Amniotic epithelial cell (primary cell): Measurements from ENCODE around the gene CIB2.
A peak's percentile ranks its signal among the peaks of the same experiment; 100 is the strongest.
"Not testable (repeated sequence)": the region's sequence is repeated elsewhere in the genome, so short reads cannot be mapped to it uniquely, and the experiment has no call there.

ENCODE experiments used
- DNase-seq: peaks from one replicate; pipeline ENCODE4 v3.0.0-alpha.2; 2010; ENCODE audit warnings: low read depth

CIB2 gene

DNA sequence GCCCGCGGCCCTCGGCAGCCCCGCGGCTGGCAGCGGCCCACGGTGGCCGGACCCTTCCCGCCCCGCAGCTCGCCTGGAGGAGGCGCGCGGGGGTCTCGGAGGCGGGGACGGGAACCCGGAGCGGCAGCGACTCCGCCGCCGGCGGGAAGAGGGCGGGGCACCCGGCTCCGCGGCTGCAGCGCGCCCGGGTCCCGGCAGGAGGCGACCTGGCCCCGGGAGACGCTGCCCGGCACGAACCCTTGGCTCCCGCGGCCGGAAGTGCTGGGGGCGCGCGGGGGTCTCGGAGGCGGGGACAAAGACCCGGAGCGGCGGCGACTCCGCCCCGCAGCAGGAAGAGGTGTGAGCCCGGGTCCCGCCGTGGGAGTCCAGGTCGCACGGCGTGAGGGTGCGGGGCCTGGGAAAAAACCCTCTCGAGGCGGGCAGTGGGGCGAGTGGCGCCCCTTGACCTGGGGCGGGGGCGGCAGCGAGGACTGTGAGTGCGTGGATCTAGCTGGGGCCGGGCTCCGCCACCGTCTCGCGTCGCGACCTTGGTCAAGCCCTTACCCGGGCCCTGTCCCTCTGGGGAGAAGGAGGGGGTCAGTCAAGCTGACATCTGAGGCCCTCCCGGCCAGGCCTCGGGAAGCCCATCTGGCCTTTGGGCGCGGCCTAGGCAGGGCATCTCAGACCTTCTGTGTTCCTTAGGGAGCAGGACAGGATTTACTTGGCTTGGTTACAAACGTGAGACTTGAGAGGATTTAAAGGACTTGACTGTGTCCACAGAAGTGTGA is at the start of gene CIB2:
Gene CIB2, minus strand, starts transcription at position 151 of the 767 bp plus-strand sequence. CDS start 230 bp downstream, outside the sequence.
- DNase-seq = peak; percentile 23

DNA sequence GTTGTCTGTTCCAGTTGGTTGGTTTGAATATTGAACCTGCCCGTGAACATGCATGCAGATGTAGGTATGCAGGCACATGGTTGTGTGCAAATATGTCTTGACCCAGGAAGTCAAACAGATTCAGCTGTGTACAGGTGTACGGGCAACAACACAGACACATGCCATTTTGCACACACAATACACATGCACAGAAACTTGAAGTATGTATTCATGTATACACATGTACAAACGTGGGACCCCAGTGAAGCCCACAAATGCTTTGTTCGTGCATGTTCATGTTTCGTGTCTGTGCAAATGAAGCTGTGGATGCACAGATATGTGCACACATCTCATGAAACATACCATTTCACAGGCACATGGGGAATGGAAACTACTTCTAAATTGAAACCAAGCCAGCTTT is 48.7 kb upstream of the CIB2 start:
- DNase-seq = no peak

DNA sequence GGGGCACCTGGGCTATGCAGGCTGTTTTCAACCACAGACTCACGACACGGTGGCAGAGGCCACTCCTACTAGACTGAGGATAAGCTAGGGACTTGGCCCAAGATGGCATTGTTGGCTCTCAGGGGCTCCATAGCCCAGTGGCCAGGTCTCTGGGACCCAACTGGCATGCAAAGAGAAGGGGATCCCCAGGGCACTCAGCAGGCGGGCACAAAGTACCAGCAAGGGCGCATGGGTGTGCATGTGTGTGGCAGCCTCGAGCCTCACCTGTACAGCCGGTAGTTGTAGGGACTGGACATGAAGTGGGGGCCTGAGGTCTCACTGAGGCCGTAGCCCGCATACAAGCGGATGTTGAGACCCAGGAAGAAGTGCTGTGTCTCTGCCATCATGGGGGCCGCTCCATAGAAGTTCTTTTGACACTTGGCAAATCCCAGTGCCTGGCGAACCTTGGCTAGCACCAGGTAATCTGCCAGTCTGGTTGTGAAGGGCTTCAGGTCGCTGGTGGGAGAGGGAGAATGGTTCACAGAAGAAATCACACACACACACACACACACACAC is 48.1 kb upstream of the CIB2 start:
- DNase-seq = no peak

DNA sequence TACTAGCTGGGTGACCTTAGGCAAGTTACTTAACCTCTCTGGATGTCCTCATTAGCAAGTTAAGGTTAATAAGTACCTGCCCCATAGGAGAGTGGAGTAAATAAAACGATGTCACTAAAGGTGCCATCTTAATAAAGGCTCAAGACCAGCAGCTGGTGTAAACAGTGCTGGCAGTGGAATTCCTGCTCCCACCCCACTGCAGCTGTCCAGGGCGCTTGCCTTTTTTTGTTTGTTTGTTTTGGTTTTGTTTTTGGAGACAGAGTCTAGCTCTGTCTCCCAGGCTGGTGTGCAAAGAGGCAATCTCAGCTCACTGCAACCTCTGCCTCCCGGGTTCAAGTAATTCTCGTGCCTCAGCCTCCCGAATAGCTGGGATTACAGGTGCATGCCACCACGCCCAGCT is 46.8 kb upstream of the CIB2 start:
- DNase-seq = no peak

DNA sequence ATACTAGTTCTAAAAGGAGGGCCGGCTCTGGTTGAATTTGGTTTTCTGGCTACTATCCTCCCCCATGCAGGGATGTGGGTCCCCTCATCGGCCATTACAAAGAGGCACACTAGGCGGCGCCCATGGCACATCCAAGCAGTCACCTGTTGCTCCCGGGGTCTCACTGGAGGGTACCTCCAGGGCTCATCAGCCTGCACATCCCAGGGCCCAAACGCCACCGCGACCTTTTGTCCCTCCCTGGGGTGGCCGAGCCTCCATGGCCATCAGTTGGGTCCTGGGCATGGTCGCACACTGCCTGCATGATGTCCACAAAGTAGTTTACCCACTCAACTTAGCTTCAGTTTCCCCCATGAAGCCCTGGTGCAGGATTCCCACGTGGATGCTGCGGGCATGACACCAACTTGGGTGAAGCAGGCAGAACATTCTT is 46.2 kb upstream of the CIB2 start:
- DNase-seq = no peak

DNA sequence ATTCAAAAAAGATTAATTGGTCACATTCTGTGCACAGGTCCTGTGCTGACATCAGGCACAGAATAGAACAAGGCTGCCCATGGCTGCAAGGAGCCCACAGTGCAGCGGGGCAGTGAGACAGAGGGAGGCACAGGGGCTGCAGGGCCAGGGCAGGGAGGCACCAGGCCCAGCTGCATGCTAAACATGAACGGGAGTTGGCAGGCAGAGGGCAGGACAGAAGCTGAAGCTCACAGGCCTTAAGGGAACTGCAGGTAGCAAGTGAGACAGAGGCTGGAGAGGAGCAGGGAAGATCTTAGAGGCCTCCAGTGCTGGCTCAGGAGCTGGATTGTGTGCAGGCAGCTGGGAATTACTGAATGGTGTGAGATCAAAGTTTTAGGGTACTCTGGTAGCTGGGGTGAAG is 44.1 kb upstream of the CIB2 start:
- DNase-seq = no peak

DNA sequence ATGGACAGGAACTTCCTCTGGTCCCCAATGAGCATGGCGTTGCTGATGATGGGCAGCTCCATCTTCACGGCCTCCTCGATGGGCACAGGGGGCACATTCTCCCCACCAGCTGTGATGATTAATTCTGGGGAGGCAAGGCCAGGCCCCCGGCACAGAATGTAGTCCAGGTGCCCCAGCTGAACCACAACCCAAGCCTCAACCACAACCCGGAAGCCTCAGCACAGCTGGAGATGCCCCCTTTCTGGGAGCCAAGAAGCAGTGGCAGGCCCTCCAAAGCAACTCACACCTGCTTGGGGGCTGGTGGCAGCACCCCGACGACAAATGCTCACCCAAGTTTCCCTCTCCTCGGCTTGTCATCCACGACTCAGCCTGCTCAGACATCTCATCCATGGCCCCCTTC is 43.2 kb upstream of the CIB2 start:
- no peak for DNase-seq

DNA sequence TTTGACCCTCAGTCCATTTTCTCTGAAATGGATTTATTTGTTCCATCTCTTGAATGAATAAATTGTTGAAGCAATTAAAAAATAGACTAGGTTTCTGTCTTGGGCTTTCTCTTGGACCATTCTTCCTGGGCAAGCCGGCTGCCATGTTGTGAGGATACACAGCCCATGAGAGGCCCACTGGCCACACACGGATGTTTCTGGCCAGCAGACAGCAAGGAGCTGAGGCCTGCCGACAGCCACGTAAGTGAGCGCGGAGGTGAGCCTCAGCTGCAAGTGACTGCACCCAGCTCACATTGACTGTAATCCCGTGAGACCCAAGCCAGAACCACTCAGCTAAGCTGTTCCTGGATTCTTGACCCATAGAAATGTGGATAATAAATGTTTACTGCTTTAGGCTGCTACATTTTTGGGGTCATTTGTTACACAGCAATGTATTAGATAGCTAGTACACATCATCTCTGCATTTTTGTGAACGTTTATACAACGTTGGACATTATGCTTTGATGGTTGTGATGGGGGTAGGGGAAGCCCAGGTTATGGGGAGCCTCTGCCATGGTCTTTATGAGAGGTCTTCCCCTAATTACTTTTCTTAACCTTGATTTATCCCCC is 40.7 kb upstream of the CIB2 start:
- DNase-seq = no peak

DNA sequence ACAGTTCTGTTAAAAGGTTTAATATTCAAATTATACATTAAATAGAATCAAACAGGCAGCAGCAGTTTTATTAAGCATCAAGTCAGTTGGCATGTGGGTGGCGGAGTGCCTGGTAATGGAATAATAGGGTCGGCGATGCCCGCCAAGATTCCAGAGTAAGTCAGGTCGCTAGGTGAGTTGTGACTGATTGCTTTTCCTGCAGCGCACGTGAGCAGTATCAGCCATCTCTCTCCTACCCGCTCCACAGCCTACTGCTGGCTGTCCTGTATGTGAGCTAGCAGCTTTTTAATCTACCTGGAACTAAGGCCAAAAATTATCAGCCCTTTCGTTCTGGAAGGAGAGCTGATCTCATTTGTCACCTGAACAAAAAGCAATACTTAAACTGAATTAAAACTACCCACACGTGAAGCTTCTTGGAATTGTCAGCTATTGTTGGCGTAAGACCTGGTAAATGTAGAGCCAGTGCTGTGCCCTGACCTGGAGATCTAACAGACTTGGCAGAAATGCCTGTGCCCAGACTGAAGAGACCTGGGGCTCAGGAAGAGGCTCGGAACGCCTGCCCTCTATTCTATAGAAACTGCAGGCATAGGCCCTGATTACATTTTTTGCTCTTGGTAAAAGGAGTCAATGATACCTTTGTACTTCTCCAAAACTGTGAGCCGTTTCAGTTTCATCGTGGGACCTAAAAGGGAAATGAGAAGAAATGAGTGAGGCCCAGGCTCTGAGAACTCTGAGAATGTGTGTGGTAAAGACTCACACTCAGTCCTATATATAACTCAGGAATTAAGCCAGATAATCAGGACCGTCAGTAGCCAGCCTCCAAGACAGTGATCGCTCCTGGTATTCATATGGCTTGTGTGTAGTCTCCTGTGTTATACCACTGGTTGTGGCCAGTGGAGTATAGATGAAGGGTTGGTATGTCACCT is 39.9 kb upstream of the CIB2 start:
- no peak for DNase-seq

DNA sequence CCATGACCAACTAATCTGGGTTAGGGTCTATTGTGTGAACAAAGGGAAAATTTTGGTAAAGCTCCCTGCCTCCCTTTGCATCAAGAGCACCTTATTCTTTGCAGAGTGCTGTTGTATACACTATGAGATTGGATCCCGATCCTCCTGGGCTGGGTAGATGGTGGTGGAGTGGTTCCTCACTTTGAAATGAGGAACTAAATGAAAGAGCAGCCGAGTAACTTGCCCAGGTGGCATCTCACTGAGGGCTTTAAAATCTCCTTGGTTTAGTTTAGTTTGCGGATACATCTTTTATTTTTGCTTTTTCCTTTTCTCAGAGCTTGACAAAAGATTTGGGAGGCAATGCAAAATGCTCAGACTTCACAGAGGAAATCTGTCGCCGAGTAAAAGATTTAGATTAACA is 37.4 kb upstream of the CIB2 start:
- no peak for DNase-seq

DNA sequence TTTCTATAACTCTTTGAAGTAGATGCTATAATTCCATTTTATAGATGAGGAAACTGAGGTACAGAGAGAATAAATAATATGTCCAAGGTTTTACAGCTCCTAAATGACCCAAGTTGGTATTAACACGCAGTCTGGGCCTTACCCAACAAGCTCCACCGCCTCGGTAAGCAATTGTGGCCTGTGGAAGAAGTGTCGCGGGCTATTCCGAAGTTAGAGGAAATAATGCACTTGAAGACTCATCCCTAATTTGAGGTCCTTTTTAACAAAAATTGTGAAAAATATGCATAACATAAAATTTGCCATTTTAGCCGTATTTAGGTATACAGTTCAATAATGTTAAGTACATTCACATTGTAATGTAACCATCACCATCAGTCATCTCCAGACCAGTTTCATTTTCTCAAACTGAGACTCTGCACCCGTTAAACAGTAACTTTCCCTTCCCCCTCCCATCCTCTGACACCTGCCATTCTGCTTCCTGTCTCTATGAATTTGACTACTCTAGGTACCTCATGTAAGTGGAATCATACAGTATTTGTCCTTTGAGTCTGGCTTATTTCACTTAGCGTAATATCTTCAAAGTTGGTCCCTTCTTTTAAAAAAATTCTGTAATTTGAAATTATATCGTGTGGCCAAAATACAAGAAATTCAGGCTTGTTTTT is 36.1 kb upstream of the CIB2 start:
- no peak for DNase-seq

DNA sequence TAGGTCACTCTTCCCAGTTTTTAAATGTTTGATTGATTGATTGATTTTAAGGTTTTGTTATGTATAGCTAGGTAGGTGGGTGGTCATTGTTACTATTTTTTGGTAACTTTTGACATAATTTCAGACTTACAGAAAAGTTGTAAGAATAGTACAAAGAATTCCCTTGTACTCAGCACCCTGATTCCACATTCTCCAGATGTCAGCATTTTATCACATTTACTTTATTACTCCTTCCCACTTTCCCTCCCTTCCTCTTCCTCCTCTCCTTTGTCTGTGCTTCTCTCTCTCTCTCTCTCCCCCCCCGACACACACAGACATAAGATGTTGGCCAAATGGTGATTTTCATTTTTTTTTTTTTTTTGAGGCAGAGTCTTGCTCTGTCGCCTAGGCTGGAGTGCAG is 32.8 kb upstream of the CIB2 start:
- DNase-seq = no peak

DNA sequence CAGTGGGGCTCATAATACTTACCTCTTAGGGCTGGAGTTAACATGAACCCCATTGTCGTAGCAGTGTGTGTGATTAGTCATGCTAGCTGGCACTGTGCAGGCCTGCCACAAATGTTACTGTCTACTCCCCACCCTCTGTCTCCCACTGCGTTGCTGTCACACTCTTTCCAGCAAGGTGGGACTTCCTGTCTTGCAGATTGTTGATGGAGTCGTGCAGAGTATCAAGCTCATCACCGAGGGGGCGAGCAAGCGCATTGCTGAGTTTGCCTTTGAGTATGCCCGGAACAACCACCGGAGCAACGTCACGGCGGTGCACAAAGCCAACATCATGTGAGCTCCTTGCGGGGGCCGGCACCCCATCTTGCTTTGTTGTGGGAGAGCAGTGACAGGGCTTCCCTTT is 30.8 kb upstream of the CIB2 start:
- no peak for DNase-seq

DNA sequence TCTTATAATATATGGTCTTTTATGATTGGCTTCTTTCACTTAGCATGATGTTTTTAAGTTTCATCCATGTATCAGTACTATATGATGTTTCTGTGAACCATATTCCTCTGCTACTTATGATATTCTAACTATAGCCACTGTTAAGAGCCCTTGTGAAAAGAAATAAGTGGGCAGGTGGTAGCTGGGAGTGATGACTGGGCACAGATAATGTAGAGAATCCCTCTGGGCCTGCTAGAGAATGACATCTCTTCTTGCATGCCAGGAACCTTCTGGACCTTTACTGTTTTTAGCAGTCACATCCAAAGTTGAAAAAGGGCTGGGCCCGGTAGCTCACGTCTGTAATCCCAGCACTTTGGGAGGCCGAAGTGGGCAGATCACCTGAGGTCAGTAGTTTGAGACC is 28.1 kb upstream of the CIB2 start:
- DNase-seq = no peak

DNA sequence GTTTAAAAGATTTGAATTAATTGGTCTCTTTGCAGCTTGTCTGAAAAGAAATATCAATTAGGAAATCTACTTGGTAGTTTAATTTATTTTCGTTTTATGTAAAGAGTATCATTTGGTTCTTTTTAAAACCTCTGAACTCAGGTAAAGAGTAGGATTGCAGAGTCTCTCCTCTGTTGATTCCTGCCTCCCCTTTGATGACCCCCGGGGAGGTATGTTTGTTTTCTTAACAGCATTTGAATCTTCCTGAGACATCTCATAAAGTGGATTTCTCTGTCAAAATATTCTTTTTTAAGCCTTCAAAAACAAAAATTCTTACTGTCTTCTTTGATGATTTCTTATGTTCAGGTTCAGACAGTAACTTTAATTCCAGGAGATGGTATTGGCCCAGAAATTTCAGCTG is 26.0 kb upstream of the CIB2 start:
- no peak for DNase-seq

DNA sequence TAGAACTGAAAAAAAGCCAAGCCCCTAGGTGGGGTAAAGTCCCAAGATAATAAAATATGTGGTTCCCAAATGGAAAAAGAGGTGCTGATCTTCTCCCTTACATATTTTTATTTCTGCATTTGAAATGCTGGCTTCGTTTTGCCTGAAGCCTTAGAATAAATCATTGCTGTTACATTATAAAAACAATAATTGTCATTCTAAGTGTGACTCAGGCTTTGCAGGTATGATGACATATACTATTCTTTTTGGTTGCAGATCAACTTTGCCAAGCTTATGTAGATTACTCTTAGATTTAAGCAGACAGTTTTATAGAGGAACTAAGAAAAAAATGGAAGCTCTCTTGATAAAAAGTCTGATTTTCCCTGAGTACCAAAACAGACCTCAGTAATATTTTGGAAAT is 25.4 kb upstream of the CIB2 start:
- no peak for DNase-seq

DNA sequence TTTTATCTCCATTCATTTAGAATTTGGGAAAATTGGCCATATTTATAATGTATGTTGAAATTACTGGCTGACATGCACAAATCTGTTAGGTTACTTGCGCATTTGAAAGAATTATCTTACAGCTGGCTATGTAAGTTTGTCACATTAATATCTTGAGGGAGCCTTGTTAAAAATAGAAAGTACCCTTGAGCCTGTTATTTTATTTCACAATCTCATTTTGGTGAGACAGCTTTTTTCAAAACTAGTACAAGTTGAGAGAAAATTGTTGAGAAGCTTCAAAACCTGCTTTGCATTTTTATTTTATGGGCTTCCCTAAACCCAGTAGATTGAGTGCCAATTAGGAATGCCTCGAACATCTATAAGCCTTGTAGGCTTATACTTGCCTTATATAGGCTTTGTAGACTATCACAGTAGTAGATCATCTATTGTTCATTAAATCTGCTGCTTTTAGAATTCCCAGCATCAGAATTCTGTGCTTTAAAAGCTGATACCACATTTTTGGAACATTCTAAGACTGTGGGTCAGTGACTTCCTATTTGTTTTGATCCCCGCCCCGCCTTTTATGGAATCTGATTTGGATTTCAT is 24.2 kb upstream of the CIB2 start:
- no peak for DNase-seq

DNA sequence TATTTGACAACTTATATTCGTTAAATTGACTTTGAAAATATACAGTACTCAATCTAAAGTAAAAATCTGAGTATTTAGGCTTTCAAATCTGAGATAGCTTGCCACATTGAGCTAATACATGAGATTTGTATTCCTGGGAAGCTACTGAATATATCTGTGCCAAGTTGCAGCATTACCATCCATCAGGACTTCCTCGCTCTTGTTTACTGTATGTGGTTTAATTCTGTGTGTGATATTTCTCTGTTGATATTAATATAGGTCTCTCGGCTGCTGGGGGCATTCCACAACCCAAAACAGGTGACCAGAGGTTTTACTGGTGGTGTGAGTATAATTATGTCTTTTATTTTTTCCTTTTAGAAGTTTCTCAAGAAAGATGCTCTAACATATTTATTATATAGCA is 23.7 kb upstream of the CIB2 start:
- DNase-seq = no peak

DNA sequence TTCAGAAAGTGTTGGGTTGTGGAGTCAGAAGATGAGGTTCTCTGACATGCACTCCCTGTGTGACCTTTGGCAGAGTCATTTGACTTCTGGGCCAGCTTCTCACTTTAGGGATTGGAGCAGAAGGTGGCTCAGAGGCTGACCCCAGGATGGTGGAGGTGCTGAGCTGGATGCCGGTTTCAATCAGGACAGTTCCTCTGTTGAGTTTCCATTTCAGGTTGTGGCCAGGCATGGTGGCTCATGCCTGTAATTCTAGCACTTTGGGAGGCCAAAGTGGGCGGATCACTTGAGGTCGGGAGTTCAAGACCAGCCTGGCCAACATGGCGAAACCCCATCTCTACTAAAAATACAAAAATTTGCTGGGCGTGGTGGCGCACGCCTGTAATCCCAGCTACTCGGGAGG is 19.8 kb upstream of the CIB2 start:
- not testable (repeated sequence) for DNase-seq

DNA sequence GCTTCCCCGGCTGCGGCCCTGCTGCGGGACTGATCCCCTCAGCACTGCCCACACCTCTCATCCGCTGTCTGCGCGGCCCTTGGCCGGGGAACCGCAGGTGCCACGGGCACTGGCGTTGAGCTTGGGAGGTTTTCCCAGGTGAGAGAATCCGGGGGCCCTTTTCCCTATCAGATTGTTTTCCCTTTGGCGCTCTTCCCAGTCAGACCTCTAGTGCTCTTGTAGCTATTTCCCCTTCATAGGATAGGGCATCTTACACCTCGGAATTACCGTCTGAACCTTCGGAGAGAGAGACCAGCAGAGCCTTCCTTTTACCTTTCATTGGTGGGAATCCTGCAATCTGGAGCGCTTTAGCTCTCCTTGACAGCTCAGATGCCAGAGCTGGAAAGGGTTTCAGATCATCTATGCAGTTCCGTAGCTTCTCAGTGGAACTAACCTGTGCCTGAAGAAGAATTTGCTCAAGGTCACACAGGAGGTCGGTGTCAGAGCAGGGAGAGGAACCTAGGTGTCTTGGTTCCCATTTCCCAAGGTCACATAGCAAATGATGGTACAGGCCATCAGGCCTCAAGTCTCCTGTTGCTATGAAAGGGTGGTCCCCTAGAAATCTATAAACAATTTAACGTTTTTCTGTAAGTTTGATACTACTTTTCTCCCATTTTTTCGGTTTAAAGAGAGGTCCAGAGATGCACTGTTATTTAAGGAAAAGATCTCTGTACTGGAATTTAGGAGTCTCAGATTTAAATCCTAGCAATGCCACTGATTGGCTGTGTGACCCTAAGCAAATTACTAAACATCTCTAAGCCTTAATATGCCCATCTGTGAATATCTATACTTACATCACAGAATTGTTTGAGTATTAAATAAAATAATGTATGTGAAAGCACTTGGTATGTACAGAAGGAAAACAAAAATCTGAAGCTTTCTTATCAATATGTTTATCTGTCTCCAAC is 18.8 kb upstream of the CIB2 start:
- peak; percentile 8 for DNase-seq
